ENCODE data around the gene PACSIN3. TPM values are rescaled to one million over a fixed set of nuclear protein-coding genes. Genes with fewer than 3 reads are reported as not detected.

The PACSIN3 gene
- polyA plus RNA-seq, 2 of the 4 experiments (the other 2 are of a cell fraction), result 16.5 to 35.3 TPM

DNA sequence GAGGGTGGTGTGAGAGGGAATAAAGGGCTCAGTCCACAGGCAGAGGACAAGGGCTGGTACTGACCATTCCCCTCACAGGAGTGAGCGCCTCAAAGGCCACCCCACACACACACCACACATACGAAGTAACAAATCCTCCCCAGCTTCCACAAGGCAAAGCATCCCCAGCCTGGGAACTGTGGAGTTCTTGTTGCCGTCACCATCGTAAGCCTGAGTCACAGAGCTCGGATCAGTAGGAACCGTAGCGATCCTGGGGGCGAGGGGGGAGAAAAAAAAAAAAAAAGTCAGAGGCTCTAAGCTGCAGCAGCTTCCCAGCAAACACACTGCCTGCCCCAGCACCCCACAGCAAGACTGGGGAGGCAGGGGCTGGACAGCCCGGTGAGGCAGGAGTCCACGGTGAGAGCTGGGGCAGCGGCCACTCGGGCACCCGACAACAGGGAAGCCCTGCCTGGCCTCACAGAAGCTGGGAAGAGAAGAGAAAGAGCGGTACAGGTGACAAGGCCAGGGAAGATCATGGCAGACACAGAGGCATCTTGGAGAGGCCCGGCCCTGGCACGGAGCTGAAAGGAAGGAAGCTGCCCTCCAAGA is 20.9 kb downstream of the PACSIN3 start:
- H3K4me3 ChIP-seq, result no peak overlapping the region
- H3K4me1 ChIP-seq, result no peaks in the 10 kb centered on the region
- H3K9me3 ChIP-seq, result no peaks in the 10 kb centered on the region
- TF ChIP-seq ZC3H11A (IDR thresholded peaks at IDR 0.05), result no peak
- TF ChIP-seq, protein P1, sequence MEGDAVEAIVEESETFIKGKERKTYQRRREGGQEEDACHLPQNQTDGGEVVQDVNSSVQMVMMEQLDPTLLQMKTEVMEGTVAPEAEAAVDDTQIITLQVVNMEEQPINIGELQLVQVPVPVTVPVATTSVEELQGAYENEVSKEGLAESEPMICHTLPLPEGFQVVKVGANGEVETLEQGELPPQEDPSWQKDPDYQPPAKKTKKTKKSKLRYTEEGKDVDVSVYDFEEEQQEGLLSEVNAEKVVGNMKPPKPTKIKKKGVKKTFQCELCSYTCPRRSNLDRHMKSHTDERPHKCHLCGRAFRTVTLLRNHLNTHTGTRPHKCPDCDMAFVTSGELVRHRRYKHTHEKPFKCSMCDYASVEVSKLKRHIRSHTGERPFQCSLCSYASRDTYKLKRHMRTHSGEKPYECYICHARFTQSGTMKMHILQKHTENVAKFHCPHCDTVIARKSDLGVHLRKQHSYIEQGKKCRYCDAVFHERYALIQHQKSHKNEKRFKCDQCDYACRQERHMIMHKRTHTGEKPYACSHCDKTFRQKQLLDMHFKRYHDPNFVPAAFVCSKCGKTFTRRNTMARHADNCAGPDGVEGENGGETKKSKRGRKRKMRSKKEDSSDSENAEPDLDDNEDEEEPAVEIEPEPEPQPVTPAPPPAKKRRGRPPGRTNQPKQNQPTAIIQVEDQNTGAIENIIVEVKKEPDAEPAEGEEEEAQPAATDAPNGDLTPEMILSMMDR (IDR thresholded peaks at IDR 0.05), result no peak
- TF ChIP-seq EP300 (IDR thresholded peaks at IDR 0.05), result no peak
- TF ChIP-seq ESRRA (IDR thresholded peaks at IDR 0.05; ENCODE audit: borderline replicate concordance, low read length), result no peak
- no peak for TF ChIP-seq FOSL2 (IDR thresholded peaks at IDR 0.05)
- TF ChIP-seq FOSL2 (CRISPR knock-in tag; IDR thresholded peaks at IDR 0.05), result no peak
- TF ChIP-seq FOXS1 (CRISPR knock-in tag; IDR thresholded peaks at IDR 0.05), result no peak
- no peak for TF ChIP-seq CHD2 (IDR thresholded peaks at IDR 0.05; ENCODE audit: low read length, partially characterized antibody)
- TF ChIP-seq FOSB (CRISPR knock-in tag; IDR thresholded peaks at IDR 0.05), result no peak
- CTCF ChIA-PET, result interaction anchor here (0.7 to 8.8 kb wide), 5 partner anchors 13 to 284 kb away, joined by 3 to 82 read pairs (median 3); no protein-coding TSS in a partner anchor
- no peak overlapping the region for H3K4me2 ChIP-seq
- no peak for DNase-seq (ENCODE audit: low read depth in 1 of 2, low spot score in 1 of 2)
- no peak overlapping the region for H3K27ac ChIP-seq
- POLR2A ChIA-PET, result interaction anchor here (0.9 kb wide), 1 partner anchor 105 kb away, joined by 4 read pairs; no protein-coding TSS in a partner anchor
- no peak for FAIRE-seq
- 94% methylated on average over 16 of the region's 16 CpGs for WGBS (ENCODE audit: missing lambda C conversion rate)
- no peak for ATAC-seq

DNA sequence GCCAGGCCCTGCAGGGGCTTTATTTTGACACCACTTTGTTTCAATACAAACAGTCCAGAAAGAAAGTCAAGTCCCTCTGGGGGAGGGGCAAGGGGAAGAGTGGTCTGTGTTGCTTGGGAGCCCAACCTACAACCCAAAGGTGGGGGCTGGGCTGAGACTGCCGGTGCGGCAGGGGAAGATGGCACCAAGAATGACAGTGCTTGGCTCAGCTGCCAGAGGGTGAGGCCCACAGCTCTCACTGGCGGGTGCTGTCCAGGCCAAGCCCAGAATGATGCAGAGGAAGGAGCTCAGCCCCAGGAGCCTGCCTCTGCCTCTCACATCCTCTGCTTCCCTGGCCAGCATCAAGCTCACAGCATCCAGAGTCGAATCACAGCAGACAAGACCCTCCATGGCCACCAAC is 21.9 kb downstream of the PACSIN3 start:
- Histone ChIP-seq H3K27ac (no peak overlapping the region), H3K9me3 (no peaks in the 10 kb centered on the region), H3K4me2 (no peak overlapping the region), H3K4me1 (no peaks in the 10 kb centered on the region), H3K4me3 (no peak overlapping the region)
- TF ChIP-seq, protein P2, sequence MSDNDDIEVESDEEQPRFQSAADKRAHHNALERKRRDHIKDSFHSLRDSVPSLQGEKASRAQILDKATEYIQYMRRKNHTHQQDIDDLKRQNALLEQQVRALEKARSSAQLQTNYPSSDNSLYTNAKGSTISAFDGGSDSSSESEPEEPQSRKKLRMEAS (IDR thresholded peaks at IDR 0.05), result no peak
- TF ChIP-seq EHF (CRISPR knock-in tag; IDR thresholded peaks at IDR 0.05) (no peak), NPAS2 (CRISPR knock-in tag; IDR thresholded peaks at IDR 0.05; ENCODE audit: borderline replicate concordance) (no peak)
- ChIA-PET CTCF (interaction anchor here (1.0 to 8.8 kb wide), 4 partner anchors 8 to 248 kb away, joined by 3 to 82 read pairs (median 22); no protein-coding TSS in a partner anchor), POLR2A (interaction anchor here (1.1 to 1.4 kb wide), 2 partner anchors 95 to 257 kb away, joined by 3 read pairs; no protein-coding TSS in a partner anchor)
- ATAC-seq (no peak), DNase-seq (ENCODE audit: low read depth in 1 of 2, low spot score in 1 of 2) (no peak), FAIRE-seq (no peak)
- WGBS (ENCODE audit: missing lambda C conversion rate), result 88% methylated on average over 4 of the region's 4 CpGs

DNA sequence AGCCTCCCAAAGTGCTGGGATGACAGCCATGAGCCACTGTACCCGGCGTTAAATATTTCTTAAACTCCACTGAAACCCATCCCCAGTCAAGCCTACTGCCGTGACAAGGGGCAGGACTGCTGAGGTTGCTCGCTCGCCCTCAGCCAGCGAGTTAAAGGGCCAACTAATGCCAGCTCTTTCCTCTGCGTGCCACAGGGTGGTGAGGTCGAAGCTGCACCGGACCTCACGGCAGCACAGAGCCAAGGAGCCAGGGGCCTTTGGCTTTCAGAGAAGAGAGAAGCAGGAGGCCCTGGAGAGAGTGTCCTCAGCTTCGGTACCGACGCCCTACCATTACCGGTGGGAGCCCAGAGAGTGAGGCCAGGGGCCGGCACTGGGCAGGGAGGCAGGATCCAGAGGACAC is 22.3 kb downstream of the PACSIN3 start:
- Histone ChIP-seq H3K4me1 (no peaks in the 10 kb centered on the region), H3K9me3 (no peaks in the 10 kb centered on the region), H3K4me3 (no peak overlapping the region), H3K27ac (no peak overlapping the region), H3K4me2 (no peak overlapping the region)
- WGBS (ENCODE audit: missing lambda C conversion rate), result 89% methylated on average over 11 of the region's 15 CpGs
- ATAC-seq (no peak), DNase-seq (ENCODE audit: low read depth in 1 of 2, low spot score in 1 of 2) (no peak), FAIRE-seq (no peak)
- TF ChIP-seq CEBPB (IDR thresholded peaks at IDR 0.05), result no peak
- ChIA-PET CTCF (interaction anchor here (0.7 to 8.8 kb wide), 12 partner anchors 8 to 247 kb away, joined by 3 to 82 read pairs (median 4); partner anchors contain the start of gene DDB2), POLR2A (interaction anchor here (1.1 to 1.4 kb wide), 2 partner anchors 95 to 257 kb away, joined by 3 read pairs; no protein-coding TSS in a partner anchor)

DNA sequence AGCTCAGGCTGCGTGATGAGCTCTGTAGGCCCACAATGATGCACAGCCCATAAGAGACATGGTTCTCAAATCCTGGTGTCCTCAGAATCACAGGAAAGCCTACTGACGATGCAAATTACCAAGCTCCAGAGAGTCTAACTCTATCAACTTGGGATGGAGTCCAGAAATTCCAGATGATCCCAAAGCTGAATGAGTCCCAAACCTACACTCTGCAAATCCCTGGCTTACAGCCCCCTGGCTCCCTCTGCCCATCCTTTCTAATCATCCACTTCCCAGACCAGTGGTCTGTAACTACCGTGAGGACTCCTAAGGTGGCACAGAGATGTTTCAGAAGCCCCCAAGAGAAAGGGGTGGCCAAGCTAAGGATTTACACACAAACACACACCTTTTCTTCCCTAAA is 23.0 kb downstream of the PACSIN3 start:
- POLR2A ChIA-PET, result interaction anchor here (0.6 to 1.4 kb wide), 5 partner anchors 14 to 256 kb away, joined by 3 to 4 read pairs (median 3); no protein-coding TSS in a partner anchor

More for the DNA sequence above, 23.0 kb downstream of the PACSIN3 start:
- no peak overlapping the region for H3K4me2 ChIP-seq
- no peak for ATAC-seq
- no peak for FAIRE-seq
- no peaks in the 10 kb centered on the region for H3K4me1 ChIP-seq
- no peak for DNase-seq (ENCODE audit: low read depth in 1 of 2, low spot score in 1 of 2)
- 83% methylated on average over 3 of the region's 3 CpGs for WGBS (ENCODE audit: missing lambda C conversion rate)
- H3K27ac ChIP-seq, result no peak overlapping the region
- no peak overlapping the region for H3K4me3 ChIP-seq
- no peaks in the 10 kb centered on the region for H3K9me3 ChIP-seq
- CTCF ChIA-PET, result interaction anchor here (0.9 to 8.8 kb wide), 18 partner anchors 9 to 281 kb away, joined by 3 to 82 read pairs (median 4); partner anchors contain the start of genes DDB2 and LRP4
- TF ChIP-seq SREBF2 (IDR thresholded peaks at IDR 0.05) (no peak), CHD2 (IDR thresholded peaks at IDR 0.05; ENCODE audit: low read length, partially characterized antibody) (no peak), NR3C1 (IDR thresholded peaks at IDR 0.05) (no peak), ZNF302 (CRISPR knock-in tag; IDR thresholded peaks at IDR 0.05) (no peak), RNF2 (IDR thresholded peaks at IDR 0.05; ENCODE audit: borderline replicate concordance, low read depth) (no peak), JUN (IDR thresholded peaks at IDR 0.05) (no peak)
- TF ChIP-seq, protein P1 (IDR thresholded peaks at IDR 0.05), result no peak
- TF ChIP-seq, protein P3, sequence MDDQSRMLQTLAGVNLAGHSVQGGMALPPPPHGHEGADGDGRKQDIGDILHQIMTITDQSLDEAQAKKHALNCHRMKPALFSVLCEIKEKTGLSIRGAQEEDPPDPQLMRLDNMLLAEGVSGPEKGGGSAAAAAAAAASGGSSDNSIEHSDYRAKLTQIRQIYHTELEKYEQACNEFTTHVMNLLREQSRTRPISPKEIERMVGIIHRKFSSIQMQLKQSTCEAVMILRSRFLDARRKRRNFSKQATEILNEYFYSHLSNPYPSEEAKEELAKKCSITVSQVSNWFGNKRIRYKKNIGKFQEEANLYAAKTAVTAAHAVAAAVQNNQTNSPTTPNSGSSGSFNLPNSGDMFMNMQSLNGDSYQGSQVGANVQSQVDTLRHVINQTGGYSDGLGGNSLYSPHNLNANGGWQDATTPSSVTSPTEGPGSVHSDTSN (IDR thresholded peaks at IDR 0.05), result no peak

All from A549 (cell line).